ENCODE measurements around the gene SLC38A6. TPM values are rescaled to one million over a fixed set of nuclear protein-coding genes. Genes with fewer than 3 reads are reported as not detected.
"Not testable (repeated sequence)": the region's sequence is repeated elsewhere in the genome, so short reads cannot be mapped to it uniquely, and the experiment has no call there.

The SLC38A6 gene
- polyA plus RNA-seq, 1 experiment = 11.7 TPM

DNA sequence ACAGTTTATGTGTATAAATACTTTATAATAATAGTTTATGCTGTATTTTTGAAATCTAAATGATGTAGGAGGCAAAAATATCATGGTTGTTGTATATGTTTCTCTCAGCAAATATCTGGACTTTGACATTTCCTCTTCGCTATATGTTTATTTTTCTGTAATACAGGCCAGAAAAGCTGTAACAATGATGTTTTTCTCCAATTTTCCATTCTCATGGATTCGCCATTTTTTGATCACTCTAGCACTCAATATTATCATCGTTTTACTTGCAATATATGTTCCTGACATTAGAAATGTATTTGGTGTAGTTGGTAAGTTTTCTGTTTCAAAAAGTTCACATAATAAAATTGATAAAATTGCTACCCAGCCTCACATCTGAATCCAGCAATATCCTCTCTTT, 70.6 kb downstream of the SLC38A6 start:
- POLR2A ChIA-PET = no interaction called here
- Histone ChIP-seq H3K36me3 (ENCODE audit: control insufficient read depth, insufficient read depth, low read length) (no peaks in the 10 kb centered on the region; the same call in 1 of the 2 replicates), H3K27me3 (ENCODE audit: control insufficient read depth, insufficient read depth, low read length) (no peaks in the 10 kb centered on the region), H3K4me3 (ENCODE audit: low read depth, low read length) (no peak overlapping the region)
- DNase-seq (ENCODE audit: low read depth) = no peak
- CTCF ChIA-PET = no interaction called here
- TF ChIP-seq, protein P1, sequence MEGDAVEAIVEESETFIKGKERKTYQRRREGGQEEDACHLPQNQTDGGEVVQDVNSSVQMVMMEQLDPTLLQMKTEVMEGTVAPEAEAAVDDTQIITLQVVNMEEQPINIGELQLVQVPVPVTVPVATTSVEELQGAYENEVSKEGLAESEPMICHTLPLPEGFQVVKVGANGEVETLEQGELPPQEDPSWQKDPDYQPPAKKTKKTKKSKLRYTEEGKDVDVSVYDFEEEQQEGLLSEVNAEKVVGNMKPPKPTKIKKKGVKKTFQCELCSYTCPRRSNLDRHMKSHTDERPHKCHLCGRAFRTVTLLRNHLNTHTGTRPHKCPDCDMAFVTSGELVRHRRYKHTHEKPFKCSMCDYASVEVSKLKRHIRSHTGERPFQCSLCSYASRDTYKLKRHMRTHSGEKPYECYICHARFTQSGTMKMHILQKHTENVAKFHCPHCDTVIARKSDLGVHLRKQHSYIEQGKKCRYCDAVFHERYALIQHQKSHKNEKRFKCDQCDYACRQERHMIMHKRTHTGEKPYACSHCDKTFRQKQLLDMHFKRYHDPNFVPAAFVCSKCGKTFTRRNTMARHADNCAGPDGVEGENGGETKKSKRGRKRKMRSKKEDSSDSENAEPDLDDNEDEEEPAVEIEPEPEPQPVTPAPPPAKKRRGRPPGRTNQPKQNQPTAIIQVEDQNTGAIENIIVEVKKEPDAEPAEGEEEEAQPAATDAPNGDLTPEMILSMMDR (IDR thresholded peaks at IDR 0.05; ENCODE audit: insufficient read depth, low read depth, low read length) = no peak

DNA sequence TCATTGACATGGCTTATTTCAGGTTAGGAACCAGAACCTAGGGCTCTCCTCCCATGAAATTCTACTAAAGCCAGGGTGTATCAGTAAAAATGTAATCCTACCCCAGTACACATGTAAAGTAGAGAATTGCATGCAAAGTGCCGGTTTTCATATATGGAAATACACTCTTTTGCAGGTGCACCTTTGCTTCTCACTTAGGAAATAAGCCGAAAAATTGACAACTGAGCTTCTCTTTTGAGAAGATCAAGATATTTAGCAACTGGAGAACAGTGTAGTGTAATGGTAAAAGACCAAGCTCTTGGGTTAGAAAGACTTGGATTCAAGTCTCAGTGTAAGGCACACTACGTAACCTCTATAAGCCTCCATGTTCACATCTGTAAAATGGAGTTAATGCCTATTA, 82.4 kb downstream of the SLC38A6 start:
- DNase-seq (ENCODE audit: low read depth) = no peak
- TF ChIP-seq, protein P1 (IDR thresholded peaks at IDR 0.05; ENCODE audit: insufficient read depth, low read depth, low read length) = no peak
- no peaks in the 10 kb centered on the region for H3K36me3 ChIP-seq (ENCODE audit: control insufficient read depth, insufficient read depth, low read length)
- ChIA-PET CTCF (interaction anchor here (1.4 to 2.0 kb wide), 3 partner anchors 10 to 189 kb away, joined by 4 to 7 read pairs (median 4); no protein-coding TSS in a partner anchor), POLR2A (no interaction called here)
- no peaks in the 10 kb centered on the region for H3K27me3 ChIP-seq (ENCODE audit: control insufficient read depth, insufficient read depth, low read length)
- H3K4me3 ChIP-seq (ENCODE audit: low read depth, low read length) = no peak overlapping the region

DNA sequence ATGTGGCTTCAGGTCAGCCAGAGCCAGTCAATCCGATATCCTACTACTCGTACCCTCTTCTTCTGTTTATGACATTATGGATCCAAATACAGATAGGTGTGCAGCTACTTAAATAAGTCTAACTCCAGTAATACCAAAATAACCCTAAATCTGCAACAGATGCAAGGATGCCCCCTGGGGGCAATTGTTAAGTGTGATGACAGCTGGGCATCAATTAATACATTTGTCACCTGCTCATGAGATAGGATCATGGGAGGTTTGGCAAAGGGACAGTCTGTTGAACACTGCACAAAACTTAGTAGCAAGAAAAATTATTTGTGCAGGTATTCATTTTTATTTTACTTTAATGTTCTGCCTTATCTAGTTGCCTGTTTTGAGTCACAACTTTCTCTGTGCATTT, 83.2 kb downstream of the SLC38A6 start:
- Histone ChIP-seq H3K27me3 (ENCODE audit: control insufficient read depth, insufficient read depth, low read length) (no peaks in the 10 kb centered on the region), H3K36me3 (ENCODE audit: control insufficient read depth, insufficient read depth, low read length) (no peaks in the 10 kb centered on the region), H3K4me3 (ENCODE audit: low read depth, low read length) (no peak overlapping the region)
- POLR2A ChIA-PET = no interaction called here
- DNase-seq (ENCODE audit: low read depth) = no peak
- CTCF ChIA-PET = interaction anchor here (0.5 to 1.4 kb wide), 2 partner anchors 14 to 429 kb away, joined by 4 read pairs; no protein-coding TSS in a partner anchor
- TF ChIP-seq, protein P1 (IDR thresholded peaks at IDR 0.05; ENCODE audit: insufficient read depth, low read depth, low read length) = no peak

DNA sequence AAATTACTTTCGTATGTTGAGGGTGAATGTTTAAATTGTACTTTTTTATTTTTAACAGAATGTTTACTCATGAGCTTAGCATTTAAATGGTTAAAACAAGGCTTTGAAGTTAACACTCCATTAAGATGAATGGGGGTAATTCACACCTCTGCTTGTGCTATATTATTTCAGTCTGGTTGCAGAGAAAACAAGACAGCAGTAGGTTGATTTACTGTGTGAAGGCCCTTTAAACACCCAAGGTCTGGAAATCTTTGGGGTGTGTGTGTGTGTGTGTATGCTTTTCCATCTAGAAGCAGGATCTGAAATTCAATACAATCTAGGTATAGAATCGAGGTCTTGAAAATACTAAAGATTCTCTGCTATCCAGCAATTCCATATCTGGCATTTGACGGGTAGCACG, 83.8 kb downstream of the SLC38A6 start:
- no peak for DNase-seq (ENCODE audit: low read depth)
- TF ChIP-seq, protein P1 (IDR thresholded peaks at IDR 0.05; ENCODE audit: insufficient read depth, low read depth, low read length) = no peak
- Histone ChIP-seq H3K27me3 (ENCODE audit: control insufficient read depth, insufficient read depth, low read length) (no peaks in the 10 kb centered on the region), H3K4me3 (ENCODE audit: low read depth, low read length) (no peak overlapping the region), H3K36me3 (ENCODE audit: control insufficient read depth, insufficient read depth, low read length) (no peaks in the 10 kb centered on the region)
- ChIA-PET POLR2A (no interaction called here), CTCF (no interaction called here)

DNA sequence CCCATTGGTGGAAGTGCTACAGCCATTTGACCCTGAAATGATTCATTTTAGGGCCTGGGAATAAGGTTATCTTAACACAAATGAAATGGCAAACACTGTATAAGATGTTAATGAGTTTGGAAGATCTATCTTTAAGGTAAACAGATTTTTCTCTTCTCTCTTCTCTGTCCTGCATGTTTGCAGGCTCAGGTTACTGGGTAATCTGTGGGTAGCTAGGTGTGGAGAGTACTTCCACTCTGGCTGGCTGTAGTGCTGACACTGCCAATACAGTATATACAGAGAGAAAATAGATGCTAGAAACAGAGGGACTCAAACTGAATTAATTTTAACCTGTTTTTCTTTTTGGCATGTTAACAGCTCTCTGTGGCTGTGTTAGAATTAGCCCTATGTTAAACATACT, 84.6 kb downstream of the SLC38A6 start:
- no peak for DNase-seq (ENCODE audit: low read depth)
- POLR2A ChIA-PET = no interaction called here
- TF ChIP-seq, protein P1 (IDR thresholded peaks at IDR 0.05; ENCODE audit: insufficient read depth, low read depth, low read length) = no peak
- H3K36me3 ChIP-seq (ENCODE audit: control insufficient read depth, insufficient read depth, low read length) = no peaks in the 10 kb centered on the region
- H3K27me3 ChIP-seq (ENCODE audit: control insufficient read depth, insufficient read depth, low read length) = no peaks in the 10 kb centered on the region
- no peak overlapping the region for H3K4me3 ChIP-seq (ENCODE audit: low read depth, low read length)
- CTCF ChIA-PET = no interaction called here

DNA sequence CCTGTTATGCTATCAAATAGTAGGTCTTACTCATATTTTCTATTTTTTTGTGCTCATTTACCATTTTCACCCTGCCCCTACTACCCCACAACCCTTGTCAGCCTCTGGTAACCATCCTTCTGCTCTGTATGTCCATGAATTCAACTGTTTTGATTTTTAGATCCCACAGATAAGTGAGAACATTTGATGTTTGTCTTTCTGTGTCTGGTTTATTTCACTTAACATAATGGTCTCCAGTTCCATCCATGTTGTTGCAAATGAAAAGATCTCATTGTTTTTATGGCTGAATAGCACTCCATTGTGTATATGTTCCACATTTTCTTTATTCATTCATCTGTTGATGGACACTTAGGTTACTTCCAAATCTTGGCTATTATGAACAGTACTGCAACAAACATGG, 91.4 kb downstream of the SLC38A6 start:
- POLR2A ChIA-PET; DNase-seq (ENCODE audit: low read depth); H3K27me3 ChIP-seq (ENCODE audit: control insufficient read depth, insufficient read depth, low read length); H3K36me3 ChIP-seq (ENCODE audit: control insufficient read depth, insufficient read depth, low read length); H3K4me3 ChIP-seq (ENCODE audit: low read depth, low read length); CTCF ChIA-PET: not testable (repeated sequence)
